Skeletal muscle tissue (tissue), 4 donors: ENCODE data around the gene CAMK1. TPM values are rescaled to one million over a fixed set of nuclear protein-coding genes. Genes with fewer than 3 reads are reported as not detected.

ENCODE experiments used
- H3K27ac ChIP-seq: one replicate; pipeline ENCODE4 v1.7.0; 2013; ENCODE audit warnings: mild to moderate bottlenecking, low read depth, low read length, inconsistent platforms
- H3K27me3 ChIP-seq, 3 donors: one replicate each; pipeline ENCODE4 v1.7.0; 2013; ENCODE audit warnings: low read length in 3 of 3; ENCODE audit not compliant: control insufficient read depth in 3 of 3, insufficient read depth in 3 of 3
- H3K36me3 ChIP-seq, 3 donors: one replicate each; pipeline ENCODE4 v1.7.0; 2013; ENCODE audit warnings: low read length in 3 of 3; ENCODE audit not compliant: control insufficient read depth in 3 of 3, insufficient read depth in 3 of 3
- H3K4me1 ChIP-seq, 3 donors: one replicate each; pipeline ENCODE4 v1.7.0; 2013; ENCODE audit warnings: low read length in 3 of 3, mild to moderate bottlenecking in 3 of 3; ENCODE audit not compliant: control insufficient read depth in 3 of 3, insufficient read depth in 3 of 3
- H3K4me3 ChIP-seq, 3 donors: one replicate each; pipeline ENCODE4 v1.7.0; 2013; ENCODE audit warnings: low read length in 3 of 3
- H3K9ac ChIP-seq, 3 donors: one replicate each; pipeline ENCODE4 v1.7.0; 2013; ENCODE audit warnings: low read length in 3 of 3, mild to moderate bottlenecking in 3 of 3, moderate library complexity in 2 of 3, low read depth in 1 of 3
- H3K9me3 ChIP-seq, 3 donors: one replicate each; pipeline ENCODE4 v1.7.0; 2013; ENCODE audit warnings: low read length in 3 of 3; ENCODE audit not compliant: control insufficient read depth in 3 of 3
- total RNA-seq: library from RNA; depleted of rRNA; stranded (reverse); fragments of >200 nt; gene quantifications from one replicate; pipeline ENCODE4 v1.2.3, GENCODE V29; 2014
- donor health status: Osteomylitis.

Gene CAMK1
- total RNA-seq, 1 donor from 2014 or later: 23.0 TPM

- Histone ChIP-seq H3K4me1 (peaks cover 21 to 28% (median 24%) of the 10 kb centered on the region in 3 donors), H3K27ac (peak within 1 kb of the TSS; percentile 97), H3K9me3 (no peaks in the 10 kb centered on the region), H3K4me3 (peak within 1 kb of the TSS; percentile 88 to 90 (median 89)), H3K9ac (peak within 1 kb of the TSS; percentile 97 to 99 (median 98)), H3K36me3 (peaks cover 10 to 25% (median 21%) of the 10 kb centered on the region in 3 donors), H3K27me3 (no peaks in the 10 kb centered on the region)
Observed at GRCh38 chr3:9731206-9732079, 38.3 kb downstream of the CAMK1 start, which contains the start of gene BRPF1. TSS of gene BRPF1 (plus strand) at chr3:9731735. CDS start at chr3:9734141, 2,406 bp downstream.

GRCh38 chr3:9730657-9731205 is 39.0 kb downstream of the CAMK1 start:
- peak overlapping the region in 2 of 3 donors; percentile 55 to 58 for H3K9ac ChIP-seq
- no peaks in the 10 kb centered on the region for H3K27me3 ChIP-seq
- H3K4me1 ChIP-seq: peaks cover 20 to 25% (median 24%) of the 10 kb centered on the region in 3 donors
- peak overlapping the region; percentile 73 to 85 (median 82) for H3K4me3 ChIP-seq
- H3K9me3 ChIP-seq: no peaks in the 10 kb centered on the region
- peaks cover 8 to 20% (median 16%) of the 10 kb centered on the region in 3 donors for H3K36me3 ChIP-seq
- peak overlapping the region; percentile 97 for H3K27ac ChIP-seq

GRCh38 chr3:9729419-9729818 is 40.3 kb downstream of the CAMK1 start:
- Histone ChIP-seq H3K27me3 (no peaks in the 10 kb centered on the region), H3K4me3 (no peak overlapping the region), H3K9ac (no peak overlapping the region), H3K27ac (no peak overlapping the region), H3K4me1 (peaks cover 19 to 25% (median 24%) of the 10 kb centered on the region in 3 donors), H3K9me3 (no peaks in the 10 kb centered on the region), H3K36me3 (peaks cover 5 to 7% (median 6%) of the 10 kb centered on the region in 3 donors)

GRCh38 chr3:9727743-9728142 is 42.0 kb downstream of the CAMK1 start:
- Histone ChIP-seq H3K9me3 (no peaks in the 10 kb centered on the region), H3K36me3 (no peaks in the 10 kb centered on the region), H3K27ac (no peak overlapping the region), H3K27me3 (no peaks in the 10 kb centered on the region), H3K9ac (no peak overlapping the region), H3K4me1 (peaks cover 10 to 13% (median 11%) of the 10 kb centered on the region in 3 donors), H3K4me3 (no peak overlapping the region)

GRCh38 chr3:9727041-9727595 is 42.6 kb downstream of the CAMK1 start:
- H3K4me3 ChIP-seq: no peak overlapping the region
- no peaks in the 10 kb centered on the region for H3K27me3 ChIP-seq
- no peaks in the 10 kb centered on the region for H3K36me3 ChIP-seq
- H3K9ac ChIP-seq: no peak overlapping the region
- no peak overlapping the region for H3K27ac ChIP-seq
- H3K4me1 ChIP-seq: peaks cover 5 to 7% (median 5%) of the 10 kb centered on the region in 3 donors
- H3K9me3 ChIP-seq: no peaks in the 10 kb centered on the region

- H3K27me3 ChIP-seq: no peaks in the 10 kb centered on the region
- no peak overlapping the region for H3K27ac ChIP-seq
- peaks cover 4 to 5% (median 5%) of the 10 kb centered on the region in 3 donors for H3K4me1 ChIP-seq
- no peak overlapping the region for H3K4me3 ChIP-seq
- H3K36me3 ChIP-seq: no peaks in the 10 kb centered on the region
- H3K9ac ChIP-seq: no peak overlapping the region
- no peaks in the 10 kb centered on the region for H3K9me3 ChIP-seq
Observed at GRCh38 chr3:9725775-9726515, 43.8 kb downstream of the CAMK1 start.

GRCh38 chr3:9721700-9722060 is 48.1 kb downstream of the CAMK1 start:
- H3K27me3 ChIP-seq: no peaks in the 10 kb centered on the region
- no peak overlapping the region for H3K27ac ChIP-seq
- H3K4me3 ChIP-seq: no peak overlapping the region
- no peak overlapping the region for H3K9ac ChIP-seq
- no peaks in the 10 kb centered on the region for H3K36me3 ChIP-seq
- H3K4me1 ChIP-seq: no peaks in the 10 kb centered on the region
- no peaks in the 10 kb centered on the region for H3K9me3 ChIP-seq

- Histone ChIP-seq H3K4me1 (no peaks in the 10 kb centered on the region), H3K36me3 (no peaks in the 10 kb centered on the region), H3K4me3 (no peak overlapping the region), H3K27me3 (no peaks in the 10 kb centered on the region), H3K27ac (no peak overlapping the region), H3K9ac (no peak overlapping the region), H3K9me3 (no peaks in the 10 kb centered on the region)
Observed at GRCh38 chr3:9721015-9721699, 48.6 kb downstream of the CAMK1 start.

GRCh38 chr3:9718118-9718517 is 51.6 kb downstream of the CAMK1 start:
- Histone ChIP-seq H3K27me3 (no peaks in the 10 kb centered on the region), H3K4me3 (no peak overlapping the region), H3K9ac (no peak overlapping the region), H3K9me3 (no peaks in the 10 kb centered on the region), H3K27ac (no peak overlapping the region), H3K4me1 (peaks cover 0 to 4% (median 2%) of the 10 kb centered on the region in 3 donors), H3K36me3 (no peaks in the 10 kb centered on the region)
